Measurements from ENCODE around the gene PDZK1.
A peak's percentile ranks its signal among the peaks of the same experiment; 100 is the strongest.
"Not testable (repeated sequence)": the region's sequence is repeated elsewhere in the genome, so short reads cannot be mapped to it uniquely, and the experiment has no call there.

The PDZK1 gene

GRCh38 chr1:145707183-145707867 lies at the start of gene PDZK1:
Gene PDZK1, minus strand, starts transcription at chr1:145707368. Its CDS starts 19,347 bp downstream, at chr1:145688021.
- no peak for DNase-seq (ENCODE audit: low spot score)

GRCh38 chr1:145751491-145752037 lies 44.4 kb upstream of the PDZK1 start:
- DNase-seq (ENCODE audit: low spot score): no peak

- DNase-seq (ENCODE audit: low spot score): no peak
These were observed 43.3 kb upstream of the PDZK1 start for GRCh38 chr1:145750426-145750825.

GRCh38 chr1:145747398-145748247 lies 40.5 kb upstream of the PDZK1 start:
- no peak for DNase-seq (ENCODE audit: low spot score)

- DNase-seq (ENCODE audit: low spot score): no peak
These were observed 33.1 kb upstream of the PDZK1 start for GRCh38 chr1:145740269-145740668.

- DNase-seq (ENCODE audit: low spot score): no peak
These were observed 29.0 kb upstream of the PDZK1 start for GRCh38 chr1:145736191-145736590.

GRCh38 chr1:145730900-145731299 lies 23.7 kb upstream of the PDZK1 start:
- DNase-seq (ENCODE audit: low spot score): no peak

- DNase-seq (ENCODE audit: low spot score): no peak
These were observed 23.3 kb upstream of the PDZK1 start for GRCh38 chr1:145730467-145730866.

GRCh38 chr1:145729666-145730436 lies 22.7 kb upstream of the PDZK1 start:
- DNase-seq (ENCODE audit: low spot score): no peak

- DNase-seq (ENCODE audit: low spot score): no peak
These were observed 22.0 kb upstream of the PDZK1 start for GRCh38 chr1:145729196-145729595.

GRCh38 chr1:145726193-145726592 lies 19.0 kb upstream of the PDZK1 start:
- not testable (repeated sequence) for DNase-seq (ENCODE audit: low spot score)

GRCh38 chr1:145720878-145721671 lies 13.9 kb upstream of the PDZK1 start:
- DNase-seq (ENCODE audit: low spot score): peak; percentile 76

- no peak for DNase-seq (ENCODE audit: low spot score)
These were observed 13.3 kb upstream of the PDZK1 start for GRCh38 chr1:145720556-145720877.

- no peak for DNase-seq (ENCODE audit: low spot score)
These were observed 12.3 kb upstream of the PDZK1 start, which contains the start of gene CD160 for GRCh38 chr1:145719230-145720079. Gene CD160, plus strand, starts transcription at chr1:145719499. Its CDS starts 8,829 bp downstream, at chr1:145728328.

- DNase-seq (ENCODE audit: low spot score): not testable (repeated sequence)
These were observed 11.3 kb upstream of the PDZK1 start for GRCh38 chr1:145718465-145718864.

- DNase-seq (ENCODE audit: low spot score): no peak
These were observed 10.7 kb upstream of the PDZK1 start for GRCh38 chr1:145717833-145718232.

- no peak for DNase-seq (ENCODE audit: low spot score)
These were observed 9.6 kb upstream of the PDZK1 start for GRCh38 chr1:145716641-145717345.

- DNase-seq (ENCODE audit: low spot score): no peak
These were observed 7.5 kb upstream of the PDZK1 start for GRCh38 chr1:145714524-145715111.

GRCh38 chr1:145711213-145711651 lies 4.1 kb upstream of the PDZK1 start:
- DNase-seq (ENCODE audit: low spot score): peak; percentile 32
